Spleen (tissue), 11 donors: ENCODE measurements around the gene SUSD6. TPM values are rescaled to one million over a fixed set of nuclear protein-coding genes. Genes with fewer than 3 reads are reported as not detected.

Experiments
- DNase-seq: peaks from one replicate; pipeline ENCODE4 v3.0.0-alpha.2; 2020
- H3K27ac ChIP-seq, 8 donors: fragments of 200-600 bp; sonication (generic) in 7 of 8; 1 replicate in 4 of 8; 2 replicates in 4 of 8; pipeline versions ENCODE4 v1.5.0 to v1.8.0; 2016 to 2021; ENCODE audit warnings: inconsistent platforms in 4 of 8, mild to moderate bottlenecking in 4 of 8, moderate library complexity in 1 of 8
- H3K27me3 ChIP-seq, 7 donors: fragments of 200-600 bp; sonication (generic) in 6 of 7; replicated peaks in 1 of 7; 1 replicate in 4 of 7; 2 replicates in 3 of 7; pipeline versions ENCODE4 v1.5.0 to v1.8.0; 2016 to 2021; ENCODE audit warnings: inconsistent platforms in 3 of 7, mild to moderate bottlenecking in 1 of 7
- H3K36me3 ChIP-seq, 6 donors: fragments of 200-600 bp; sonication (generic) in 5 of 6; 1 replicate in 4 of 6; 2 replicates in 2 of 6; pipeline versions ENCODE4 v1.5.0 to v1.8.0; 2016 to 2021; ENCODE audit warnings: inconsistent platforms in 2 of 6
- H3K4me1 ChIP-seq, 6 donors: fragments of 200-600 bp; sonication (generic) in 5 of 6; 1 replicate in 3 of 6; 2 replicates in 3 of 6; pipeline versions ENCODE4 v1.5.0 to v1.8.0; 2016 to 2021; ENCODE audit warnings: inconsistent platforms in 3 of 6
- H3K4me3 ChIP-seq, 8 donors: fragments of 200-600 bp; sonication (generic) in 7 of 8; 1 replicate in 4 of 8; 2 replicates in 4 of 8; pipeline versions ENCODE4 v1.5.0 to v1.8.0; 2016 to 2021; ENCODE audit warnings: inconsistent platforms in 4 of 8, mild to moderate bottlenecking in 4 of 8, moderate library complexity in 2 of 8
- H3K9me3 ChIP-seq, 8 donors: fragments of 200-600 bp; sonication (generic) in 7 of 8; 1 replicate in 4 of 8; 2 replicates in 4 of 8; pipeline versions ENCODE4 v1.5.0 to v1.8.0; 2016 to 2021; ENCODE audit warnings: inconsistent platforms in 4 of 8
- CTCF ChIP-seq, 11 experiments: fragments of 200-600 bp in 7 of 11; fragments of 450-650 bp in 4 of 11; sonication (generic) in 4 of 11; IDR thresholded peaks in 8 of 11; conservative IDR thresholded peaks in 3 of 11; 1 replicate in 7 of 11; 2 replicates in 4 of 11; pipeline versions ENCODE4 v1.4.0 to v1.8.0; 2016 to 2021; ENCODE audit warnings: antibody characterized with exemption in 11 of 11, inconsistent platforms in 4 of 11, mild to moderate bottlenecking in 1 of 11
- POLR2A ChIP-seq, 3 donors: fragments of 450-650 bp; IDR thresholded peaks; one replicate each; pipeline ENCODE4 v1.5.1; 2017; ENCODE audit warnings: antibody characterized with exemption in 3 of 3, mild to moderate bottlenecking in 1 of 3
- POLR2AphosphoS5 ChIP-seq, 3 donors: sonication (generic); formaldehyde crosslinking; IDR thresholded peaks; one replicate each; pipeline ENCODE4 v1.5.1; 2017; ENCODE audit warnings: antibody characterized with exemption in 3 of 3
- WGBS, 5 donors: extraction: QIAGEN DNeasy Blood & Tissue Kit in 3 of 5; methylation state at CpG; one replicate each; pipeline versions ENCODE4 v1.1.5 to v1.1.7; 2013 to 2018; 5-methylcytosine and 5-hydroxymethylcytosine counted together
- intact Hi-C: fragments of 100-400 bp; cut with DNase I; formaldehyde crosslinking; loops from one replicate; pipeline ENCODE4 v1.15.0; 2023; ENCODE audit warnings: low total_unique reads
- polyA plus RNA-seq, 3 donors: library from polyadenylated mRNA; stranded (reverse); fragments of 200-250 nt; gene quantifications; one replicate each; pipeline ENCODE4 v1.2.1, GENCODE V29; 2013
- total RNA-seq, 7 donors: library from RNA; depleted of rRNA in 3 of 7; stranded (reverse); fragments of >200 nt in 3 of 7; fragmentation: NEBNext Ultra II Directional in 4 of 7; extraction: Animal tissue kit (Norgen Biotek cat#: 25700) in 4 of 7; gene quantifications; one replicate each; pipeline versions ENCODE4 v1.1.0 to v1.2.1, GENCODE V29; 2016 to 2021
- donor health status: healthy with polysubstance abuse.
- donor health status: DM: no; HTN: no; CAD: no; lungs with moderate emphysema.
- donor health status: DM: no; HTN: no; CAD: no.
- donor health status: Bipolar disorder and iron deficiency.
- donor health status: healthy.
- donor health status: DM: no; HTN: no; CAD: no.
- donor health status: DM: yes; HTN: yes; CAD: no.

The SUSD6 gene
- total and polyA plus RNA-seq, 10 donors, result 10.7 to 120 (median 86.4) TPM

GRCh38 chr14:69612014-69612782, 802 bp downstream of the SUSD6 start:
- peak overlapping the region; percentile 95 to 100 (median 98) for H3K27ac ChIP-seq
- H3K9me3 ChIP-seq, result no peaks in the 10 kb centered on the region
- H3K27me3 ChIP-seq, result no peaks in the 10 kb centered on the region
- peak overlapping the region; percentile 56 to 90 (median 78) for H3K4me3 ChIP-seq
- DNase-seq, result peak; percentile 91
- 1 to 2% (median 1%) methylated on average over 16 to 47 of the region's 47 CpGs for WGBS, 5 donors
- peaks cover 55 to 68% (median 63%) of the 10 kb centered on the region in 6 donors for H3K4me1 ChIP-seq
- intact Hi-C loops, result no loop called here
- TF ChIP-seq CTCF (IDR thresholded peaks at IDR 0.05 in 8 of 11, conservative IDR thresholded peaks at IDR 0.05 in 3 of 11) (no peak), POLR2AphosphoS5 (IDR thresholded peaks at IDR 0.05) (peak in 1 of 3 donors; percentile 5), POLR2A (IDR thresholded peaks at IDR 0.05) (peak in 1 of 3 donors; percentile 9)
- no peaks in the 10 kb centered on the region for H3K36me3 ChIP-seq

GRCh38 chr14:69612783-69613130, 1.4 kb downstream of the SUSD6 start:
- Histone ChIP-seq H3K27ac (peak overlapping the region; percentile 95 to 100 (median 98)), H3K27me3 (no peaks in the 10 kb centered on the region), H3K4me3 (peak overlapping the region; percentile 56 to 90 (median 78)), H3K36me3 (no peaks in the 10 kb centered on the region), H3K9me3 (no peaks in the 10 kb centered on the region), H3K4me1 (peaks cover 58 to 73% (median 69%) of the 10 kb centered on the region in 6 donors)
- intact Hi-C loops, result no loop called here
- DNase-seq, result no peak
- no peak for TF ChIP-seq POLR2A (IDR thresholded peaks at IDR 0.05)
- 11 to 26% (median 18%) methylated on average over 2 of the region's 2 CpGs for WGBS, 5 donors

GRCh38 chr14:69613312-69614073, 2.1 kb downstream of the SUSD6 start:
- H3K36me3 ChIP-seq, result no peaks in the 10 kb centered on the region
- H3K4me1 ChIP-seq, result peaks cover 65 to 81% (median 76%) of the 10 kb centered on the region in 6 donors
- no peak for DNase-seq
- WGBS, 5 donors, result 47 to 66% (median 59%) methylated on average over 4 of the region's 4 CpGs
- TF ChIP-seq CTCF (IDR thresholded peaks at IDR 0.05 in 8 of 11, conservative IDR thresholded peaks at IDR 0.05 in 3 of 11) (no peak), POLR2AphosphoS5 (IDR thresholded peaks at IDR 0.05) (no peak), POLR2A (IDR thresholded peaks at IDR 0.05) (no peak)
- no peaks in the 10 kb centered on the region for H3K27me3 ChIP-seq
- peak overlapping the region; percentile 56 to 90 (median 78) for H3K4me3 ChIP-seq
- H3K27ac ChIP-seq, result peak overlapping the region; percentile 95 to 100 (median 98)
- H3K9me3 ChIP-seq, result no peaks in the 10 kb centered on the region
- intact Hi-C loops, result no loop called here

GRCh38 chr14:69614592-69614991, 3.2 kb downstream of the SUSD6 start:
- 5 to 11% (median 7%) methylated on average over 2 of the region's 2 CpGs for WGBS, 5 donors
- Histone ChIP-seq H3K36me3 (no peaks in the 10 kb centered on the region), H3K4me1 (peaks cover 76 to 91% (median 87%) of the 10 kb centered on the region in 6 donors), H3K4me3 (peak overlapping the region in 6 of 8 donors; percentile 12 to 90 (median 72)), H3K9me3 (no peaks in the 10 kb centered on the region), H3K27me3 (no peaks in the 10 kb centered on the region), H3K27ac (peak overlapping the region; percentile 95 to 100 (median 98))
- intact Hi-C loops, result no loop called here
- peak in 1 of 3 donors; percentile 87 for TF ChIP-seq POLR2AphosphoS5 (IDR thresholded peaks at IDR 0.05)
- TF ChIP-seq POLR2A (IDR thresholded peaks at IDR 0.05), result peak in 1 of 3 donors; percentile 14
- TF ChIP-seq CTCF (IDR thresholded peaks at IDR 0.05 in 8 of 11, conservative IDR thresholded peaks at IDR 0.05 in 3 of 11), result no peak
- DNase-seq, result peak; percentile 87
